GM21619 (cell line): ENCODE results near the gene IFNAR2.

ENCODE experiments used
- ATAC-seq: cut with Tn5 transposase; IDR thresholded peaks from one replicate; pipeline ENCODE4 v1.9.1; 2021; ENCODE audit not compliant: unreplicated experiment

The IFNAR2 gene

GRCh38 chr21:33266050-33266788 is 36.5 kb downstream of the IFNAR2 start, which contains the start of gene IL10RB:
TSS of gene IL10RB (plus strand) at chr21:33266367. CDS start at chr21:33266466, 99 bp downstream.
- ATAC-seq: peak; percentile 30

GRCh38 chr21:33266789-33267135 is 37.0 kb downstream of the IFNAR2 start:
- ATAC-seq: no peak

- ATAC-seq: no peak
Observed at GRCh38 chr21:33267250-33267649, 37.5 kb downstream of the IFNAR2 start.

- ATAC-seq: peak; percentile 10
Observed at GRCh38 chr21:33268393-33268736, 38.6 kb downstream of the IFNAR2 start.

GRCh38 chr21:33268737-33269441 is 39.2 kb downstream of the IFNAR2 start:
- ATAC-seq: peak; percentile 58

GRCh38 chr21:33270986-33271385 is 41.2 kb downstream of the IFNAR2 start:
- no peak for ATAC-seq

- ATAC-seq: no peak
Observed at GRCh38 chr21:33273044-33273443, 43.3 kb downstream of the IFNAR2 start.

GRCh38 chr21:33278721-33279120 is 49.0 kb downstream of the IFNAR2 start:
- ATAC-seq: no peak

- ATAC-seq: no peak
Observed at GRCh38 chr21:33279330-33279820, 49.6 kb downstream of the IFNAR2 start.
